ENCODE measurements around the gene CCDC92.

- no peak for TF ChIP-seq CTCF (IDR thresholded peaks at IDR 0.05)
- TF ChIP-seq TCF7L2 (IDR thresholded peaks at IDR 0.05; ENCODE audit: low read depth, low read length) = no peak
- no peak for TF ChIP-seq SIN3A (IDR thresholded peaks at IDR 0.05; ENCODE audit: borderline replicate concordance, insufficient read depth, low read depth, low read length)
- TF ChIP-seq POLR2AphosphoS5 (IDR thresholded peaks at IDR 0.05; ENCODE audit: low read depth, low read length) = no peak
- TF ChIP-seq REST (IDR thresholded peaks at IDR 0.05; ENCODE audit: insufficient read depth in 1 of 2, low read depth in 2 of 2, low read length in 1 of 2) = no peak
These were observed 86.4 kb downstream of the CCDC92 start for GRCh38 chr12:123886258-123886657.
